Inflammatory macrophage treated with lipopolysaccharide for 1 hour (primary cell): ENCODE data around the gene FGD4.
"Not testable (repeated sequence)": the region's sequence is repeated elsewhere in the genome, so short reads cannot be mapped to it uniquely, and the experiment has no call there.

Experiments used
- DNase-seq, 2 donors: peaks; one replicate each; pipeline ENCODE4 v3.0.0-alpha.2; 2020 to 2022

The FGD4 gene

GRCh38 chr12:32525802-32526201 lies 126.4 kb downstream of the FGD4 start:
- DNase-seq: not testable (repeated sequence)

GRCh38 chr12:32526343-32526742 lies 127.0 kb downstream of the FGD4 start:
- not testable (repeated sequence) for DNase-seq

- no peak for DNase-seq
Observed at GRCh38 chr12:32532422-32532821, 133.1 kb downstream of the FGD4 start.

- DNase-seq: no peak
Observed at GRCh38 chr12:32532951-32533350, 133.6 kb downstream of the FGD4 start.

GRCh38 chr12:32533506-32533905 lies 134.1 kb downstream of the FGD4 start:
- not testable (repeated sequence) for DNase-seq

- DNase-seq: peak in 1 of 2 donors; percentile 31
Observed at GRCh38 chr12:32533971-32534590, 134.7 kb downstream of the FGD4 start.

- DNase-seq: no peak
Observed at GRCh38 chr12:32534698-32535097, 135.3 kb downstream of the FGD4 start.

GRCh38 chr12:32535288-32535999 lies 136.1 kb downstream of the FGD4 start:
- DNase-seq: peak in 1 of 2 donors; percentile 28

- DNase-seq: no peak
Observed at GRCh38 chr12:32536000-32536345, 136.6 kb downstream of the FGD4 start.

- DNase-seq: no peak
Observed at GRCh38 chr12:32541754-32542374, 142.5 kb downstream of the FGD4 start.

- DNase-seq: no peak
Observed at GRCh38 chr12:32542428-32543229, 143.3 kb downstream of the FGD4 start.

GRCh38 chr12:32544893-32545292 lies 145.5 kb downstream of the FGD4 start:
- no peak for DNase-seq

GRCh38 chr12:32545413-32545980 lies 146.1 kb downstream of the FGD4 start:
- DNase-seq: no peak

- DNase-seq: no peak
Observed at GRCh38 chr12:32546272-32546671, 146.9 kb downstream of the FGD4 start.

GRCh38 chr12:32548691-32549281 lies 149.4 kb downstream of the FGD4 start:
- DNase-seq: no peak

GRCh38 chr12:32549675-32550079 lies 150.3 kb downstream of the FGD4 start:
- DNase-seq: no peak

- DNase-seq: no peak
Observed at GRCh38 chr12:32551058-32551457, 151.7 kb downstream of the FGD4 start.

- DNase-seq: peak; percentile 58 to 78
Observed at GRCh38 chr12:32558903-32559302, 159.5 kb downstream of the FGD4 start.

- DNase-seq: no peak
Observed at GRCh38 chr12:32559434-32559833, 160.1 kb downstream of the FGD4 start.

GRCh38 chr12:32560520-32560919 lies 161.2 kb downstream of the FGD4 start:
- no peak for DNase-seq

- no peak for DNase-seq
Observed at GRCh38 chr12:32561931-32562341, 162.6 kb downstream of the FGD4 start.

GRCh38 chr12:32562413-32562812 lies 163.1 kb downstream of the FGD4 start:
- DNase-seq: not testable (repeated sequence)
